Endothelial cell of umbilical vein (primary cell): Measurements from ENCODE around the gene MICALL2.

Experiments
- POLR2AphosphoS5 ChIP-seq: IDR thresholded peaks from 2 replicates; pipeline ENCODE4 v1.6.1; 2012; ENCODE audit warnings: low read depth, mild to moderate bottlenecking, control low read depth, low read length, moderate library complexity; ENCODE audit not compliant: insufficient read depth
- TF ChIP-seq, protein P1 (sequence below), 2 donors: IDR thresholded peaks; 1 replicate in 1 of 2; 2 replicates in 1 of 2; pipeline ENCODE4 v1.5.1; 2011; ENCODE audit warnings: low read length in 2 of 2, mild to moderate bottlenecking in 2 of 2, moderate library complexity in 2 of 2, control low read depth in 1 of 2, inconsistent platforms in 1 of 2, low read depth in 1 of 2; ENCODE audit not compliant: insufficient read depth in 1 of 2; ENCODE audit errors: extremely low read depth in 1 of 2

GRCh38 chr7:1468643-1469298 lies 9.5 kb upstream of the MICALL2 start:
- TF ChIP-seq, protein P1, sequence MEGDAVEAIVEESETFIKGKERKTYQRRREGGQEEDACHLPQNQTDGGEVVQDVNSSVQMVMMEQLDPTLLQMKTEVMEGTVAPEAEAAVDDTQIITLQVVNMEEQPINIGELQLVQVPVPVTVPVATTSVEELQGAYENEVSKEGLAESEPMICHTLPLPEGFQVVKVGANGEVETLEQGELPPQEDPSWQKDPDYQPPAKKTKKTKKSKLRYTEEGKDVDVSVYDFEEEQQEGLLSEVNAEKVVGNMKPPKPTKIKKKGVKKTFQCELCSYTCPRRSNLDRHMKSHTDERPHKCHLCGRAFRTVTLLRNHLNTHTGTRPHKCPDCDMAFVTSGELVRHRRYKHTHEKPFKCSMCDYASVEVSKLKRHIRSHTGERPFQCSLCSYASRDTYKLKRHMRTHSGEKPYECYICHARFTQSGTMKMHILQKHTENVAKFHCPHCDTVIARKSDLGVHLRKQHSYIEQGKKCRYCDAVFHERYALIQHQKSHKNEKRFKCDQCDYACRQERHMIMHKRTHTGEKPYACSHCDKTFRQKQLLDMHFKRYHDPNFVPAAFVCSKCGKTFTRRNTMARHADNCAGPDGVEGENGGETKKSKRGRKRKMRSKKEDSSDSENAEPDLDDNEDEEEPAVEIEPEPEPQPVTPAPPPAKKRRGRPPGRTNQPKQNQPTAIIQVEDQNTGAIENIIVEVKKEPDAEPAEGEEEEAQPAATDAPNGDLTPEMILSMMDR (IDR thresholded peaks at IDR 0.05; ENCODE audit: extremely low read depth in 1 of 2, insufficient read depth in 1 of 2, low read depth in 1 of 2, low read length in 2 of 2), result no peak
- no peak for TF ChIP-seq POLR2AphosphoS5
